Measurements from ENCODE around the gene ZNF143.

ZNF143 gene

GRCh38 chr11:9576701-9577381, 116.0 kb downstream of the ZNF143 start:
- DNase-seq, result no peak

- DNase-seq, result no peak
Measured at GRCh38 chr11:9577556-9577955, 116.7 kb downstream of the ZNF143 start.

All from NCI-H510A (cell line).